ENCODE results near the gene RAB4B.
A peak's percentile ranks its signal among the peaks of the same experiment; 100 is the strongest.

RAB4B gene

DNA sequence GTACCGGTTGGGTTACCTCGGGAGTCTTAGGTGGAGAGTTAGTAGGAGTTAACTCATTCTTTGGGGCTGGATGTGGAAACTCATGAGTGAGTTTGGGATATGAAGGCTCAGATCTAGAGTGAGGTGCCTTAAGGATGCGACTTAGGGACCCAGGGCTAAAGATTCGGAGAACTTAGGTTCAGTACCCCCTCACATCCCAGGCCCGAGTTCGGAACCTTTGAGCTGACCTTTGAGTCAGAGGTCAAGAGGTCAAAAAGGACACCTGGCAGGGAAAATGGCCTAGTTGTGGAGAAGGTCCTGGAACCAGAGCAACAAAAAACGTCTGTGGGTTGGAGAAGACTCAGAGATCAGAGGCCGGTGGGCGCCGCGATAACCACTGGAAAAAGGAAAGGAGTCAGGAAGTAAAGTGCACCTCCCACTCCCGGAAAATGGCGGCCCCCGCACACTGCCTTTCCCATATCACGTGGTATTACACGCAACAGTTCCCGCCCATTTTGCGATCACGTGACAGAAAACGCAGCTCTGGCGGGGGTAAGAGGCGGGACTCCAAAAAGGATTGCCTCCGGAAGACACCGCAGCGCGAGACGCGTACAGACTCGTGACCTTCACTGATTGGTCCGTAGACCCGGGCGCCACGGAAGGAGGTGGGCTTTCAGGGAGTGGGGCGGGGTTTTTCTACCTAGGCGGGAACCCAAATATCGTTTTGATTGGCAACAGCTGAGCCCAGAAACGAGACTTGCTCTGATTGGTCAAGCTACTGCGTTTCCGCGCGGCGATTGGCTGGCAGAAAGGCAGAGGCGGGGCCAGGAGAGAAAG lies 27.8 kb upstream of the RAB4B start, which contains the start of gene ACTMAP:
TSS of gene ACTMAP (minus strand) at position 420 of the 816 bp plus-strand sequence. CDS start 674 bp downstream, outside the sequence.
- Histone ChIP-seq H3K27me3 (no peaks in the 10 kb centered on the region), H3K4me3 (peak within 1 kb of the TSS; percentile 88), H3K27ac (peak within 1 kb of the TSS; percentile 99), H3K4me1 (peaks cover 58% of the 10 kb centered on the region), H3K9me3 (no peaks in the 10 kb centered on the region), H4K20me1 (peaks cover 29% of the 10 kb centered on the region), H3K9ac (peak within 1 kb of the TSS; percentile 99), H3K4me2 (peak within 1 kb of the TSS; percentile 91), H3K36me3 (peaks cover 26% of the 10 kb centered on the region)
- no peak for TF ChIP-seq Cebpa-rat (IDR thresholded peaks at IDR 0.05)

DNA sequence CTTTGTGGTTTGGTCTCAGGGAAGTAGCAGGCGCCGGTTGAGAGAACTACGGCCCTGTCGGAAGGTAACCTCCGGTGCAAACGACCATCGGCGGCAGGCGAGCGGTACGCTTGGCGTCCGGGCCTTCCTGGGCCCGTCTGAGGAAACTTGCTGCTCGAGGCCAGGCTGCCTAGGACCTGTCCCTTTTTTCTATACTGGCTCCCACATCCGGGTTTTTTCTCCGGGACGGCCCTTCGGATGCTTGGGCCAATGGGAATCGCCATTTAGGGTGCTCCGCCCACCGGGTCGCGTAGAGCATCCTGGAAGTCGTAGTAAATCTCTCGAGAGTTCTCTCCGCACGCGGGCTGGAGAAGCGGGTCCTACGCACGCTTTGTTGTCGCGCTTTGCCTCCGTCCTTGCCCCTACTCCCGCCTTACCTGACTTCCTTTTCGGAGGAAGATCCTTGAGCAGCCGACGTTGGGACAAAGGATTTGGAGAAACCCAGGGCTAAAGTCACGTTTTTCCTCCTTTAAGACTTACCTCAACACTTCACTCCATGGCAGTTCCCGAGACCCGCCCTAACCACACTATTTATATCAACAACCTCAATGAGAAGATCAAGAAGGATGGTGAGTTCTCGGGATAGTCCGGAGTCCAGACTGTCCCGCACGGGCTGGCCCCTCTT lies 27.0 kb upstream of the RAB4B start, which contains the start of gene SNRPA:
TSS of gene SNRPA (plus strand) at position 330 of the 664 bp plus-strand sequence. CDS start at position 536, 206 bp downstream.
- peak within 1 kb of the TSS; percentile 99 for H3K27ac ChIP-seq
- TF ChIP-seq Cebpa-rat (IDR thresholded peaks at IDR 0.05): no peak
- peak within 1 kb of the TSS; percentile 99 for H3K9ac ChIP-seq
- H4K20me1 ChIP-seq: peaks cover 36% of the 10 kb centered on the region
- peaks cover 66% of the 10 kb centered on the region for H3K4me1 ChIP-seq
- peak within 1 kb of the TSS; percentile 91 for H3K4me2 ChIP-seq
- no peaks in the 10 kb centered on the region for H3K27me3 ChIP-seq
- H3K36me3 ChIP-seq: peaks cover 34% of the 10 kb centered on the region
- H3K9me3 ChIP-seq: no peaks in the 10 kb centered on the region
- peak within 1 kb of the TSS; percentile 88 for H3K4me3 ChIP-seq

DNA sequence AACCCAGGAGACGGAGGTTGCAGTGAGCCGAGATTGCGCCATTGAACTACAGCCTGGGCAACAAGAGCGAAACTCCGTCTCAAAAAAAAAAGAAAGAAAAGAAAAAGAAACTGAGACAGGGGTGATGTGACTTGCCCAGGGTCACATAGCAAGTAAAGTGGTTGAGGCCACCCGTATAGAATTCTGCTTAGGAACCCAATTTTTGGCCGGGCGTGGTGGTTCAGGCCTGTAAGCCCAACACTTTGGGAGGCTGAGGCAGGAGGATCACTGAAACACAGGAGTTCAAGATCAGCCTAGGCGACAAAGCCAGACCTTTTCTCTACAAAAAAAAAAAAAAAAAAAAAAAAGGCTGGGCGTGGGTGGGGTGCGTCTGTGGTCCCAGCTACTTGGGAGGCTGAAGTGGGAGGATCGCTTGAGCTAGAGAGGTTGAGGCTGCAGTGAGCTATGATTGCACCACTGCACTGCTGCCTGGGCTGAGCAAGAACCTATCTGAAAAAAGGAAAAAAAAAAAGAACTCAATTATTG lies 25.7 kb upstream of the RAB4B start:
- Histone ChIP-seq H3K4me3 (peak overlapping the region; percentile 88), H3K4me2 (peak overlapping the region; percentile 90), H3K9ac (peak overlapping the region; percentile 99), H4K20me1 (peaks cover 49% of the 10 kb centered on the region), H3K9me3 (no peaks in the 10 kb centered on the region), H3K4me1 (peaks cover 74% of the 10 kb centered on the region), H3K27me3 (no peaks in the 10 kb centered on the region), H3K27ac (peak overlapping the region; percentile 99), H3K36me3 (peaks cover 47% of the 10 kb centered on the region)
- TF ChIP-seq Cebpa-rat (IDR thresholded peaks at IDR 0.05): no peak

DNA sequence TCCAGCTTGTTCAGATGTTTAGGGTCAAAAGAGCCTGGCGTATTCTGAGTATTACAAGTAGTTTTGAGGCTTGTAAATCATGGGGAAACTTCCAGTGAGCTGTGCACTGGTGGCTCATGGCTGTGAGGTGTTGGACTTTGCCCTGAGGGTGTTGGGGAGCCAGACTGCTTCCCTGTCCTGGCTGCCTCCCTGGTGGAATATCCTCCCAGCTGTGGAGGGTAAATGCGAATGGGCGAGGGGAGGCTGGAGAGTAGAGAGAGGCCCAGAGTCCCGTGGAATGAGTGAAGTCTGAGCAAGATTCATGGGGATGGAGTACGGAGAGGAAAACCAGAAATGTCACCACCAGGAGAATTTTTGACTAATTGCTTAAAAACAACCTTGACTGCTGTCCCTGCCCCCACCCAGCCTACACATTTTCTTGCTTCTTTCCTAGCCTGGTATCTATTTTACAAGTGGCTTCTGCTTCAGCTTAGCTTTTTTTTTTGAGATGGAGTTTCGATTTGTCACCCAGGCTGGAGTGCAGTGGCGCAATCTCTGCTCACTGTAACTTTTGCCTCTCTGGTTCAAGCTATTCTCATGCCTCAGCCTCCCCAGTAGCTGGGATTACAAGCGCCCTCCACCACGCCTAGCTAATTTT lies 23.3 kb upstream of the RAB4B start:
- peaks cover 71% of the 10 kb centered on the region for H3K36me3 ChIP-seq
- H3K9ac ChIP-seq: peak overlapping the region; percentile 39
- H3K4me2 ChIP-seq: peak overlapping the region; percentile 47
- H3K4me1 ChIP-seq: peaks cover 55% of the 10 kb centered on the region
- H3K27ac ChIP-seq: peak overlapping the region; percentile 7; the same call in 1 of the 2 replicates
- H3K27me3 ChIP-seq: no peaks in the 10 kb centered on the region
- no peak for TF ChIP-seq Cebpa-rat (IDR thresholded peaks at IDR 0.05)
- H3K9me3 ChIP-seq: no peaks in the 10 kb centered on the region
- peaks cover 73% of the 10 kb centered on the region for H4K20me1 ChIP-seq
- peak overlapping the region; percentile 11; the same call in 1 of the 2 replicates for H3K4me3 ChIP-seq

DNA sequence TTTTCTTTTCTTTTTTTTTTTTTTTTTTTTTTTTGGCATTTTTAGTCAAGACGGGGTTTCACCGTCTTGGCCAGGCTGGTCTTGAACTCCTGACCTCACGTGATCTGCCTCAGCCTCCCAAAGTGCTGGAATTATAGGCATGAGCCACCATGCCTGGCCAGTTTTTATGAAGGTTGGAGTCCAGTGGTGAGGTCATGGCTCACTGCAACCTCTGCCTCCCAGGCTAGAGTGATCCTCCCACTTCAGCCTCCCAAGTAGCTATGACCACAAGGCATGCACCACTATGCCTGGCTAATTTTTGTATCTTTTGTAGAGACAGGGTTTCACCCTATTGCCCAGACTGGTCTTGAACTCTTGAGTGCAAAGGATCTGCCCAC lies 22.8 kb upstream of the RAB4B start:
- TF ChIP-seq Cebpa-rat (IDR thresholded peaks at IDR 0.05): no peak
- peak overlapping the region; percentile 7; the same call in 1 of the 2 replicates for H3K27ac ChIP-seq
- H3K36me3 ChIP-seq: peaks cover 76% of the 10 kb centered on the region
- no peaks in the 10 kb centered on the region for H3K9me3 ChIP-seq
- no peaks in the 10 kb centered on the region for H3K27me3 ChIP-seq
- H3K4me2 ChIP-seq: peak overlapping the region; percentile 47
- H4K20me1 ChIP-seq: peaks cover 78% of the 10 kb centered on the region
- no peak overlapping the region for H3K9ac ChIP-seq
- peaks cover 50% of the 10 kb centered on the region for H3K4me1 ChIP-seq
- peak overlapping the region; percentile 11; the same call in 1 of the 2 replicates for H3K4me3 ChIP-seq

DNA sequence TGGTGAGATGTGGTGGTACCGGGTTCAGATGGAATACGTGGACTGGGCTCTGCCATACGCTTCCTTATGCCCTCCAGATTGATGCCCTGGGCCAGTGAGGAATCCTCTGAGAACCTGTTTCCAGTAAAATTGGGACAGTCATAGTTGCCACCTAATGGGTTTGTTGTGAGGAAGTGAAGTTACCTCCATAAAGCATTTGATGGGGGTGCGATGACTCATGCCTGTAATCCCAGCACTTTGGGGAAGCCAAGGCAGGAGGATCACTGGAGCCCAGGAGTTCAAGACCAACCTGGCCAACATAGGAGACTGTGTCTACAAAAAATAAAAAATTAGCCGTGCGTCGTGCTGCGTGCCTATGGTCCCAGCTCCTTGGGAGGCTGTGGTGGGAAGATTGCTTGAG lies 22.3 kb upstream of the RAB4B start:
- Histone ChIP-seq H3K27ac (no peak overlapping the region), H3K4me2 (peak overlapping the region; percentile 47), H3K36me3 (peaks cover 82% of the 10 kb centered on the region)

DNA sequence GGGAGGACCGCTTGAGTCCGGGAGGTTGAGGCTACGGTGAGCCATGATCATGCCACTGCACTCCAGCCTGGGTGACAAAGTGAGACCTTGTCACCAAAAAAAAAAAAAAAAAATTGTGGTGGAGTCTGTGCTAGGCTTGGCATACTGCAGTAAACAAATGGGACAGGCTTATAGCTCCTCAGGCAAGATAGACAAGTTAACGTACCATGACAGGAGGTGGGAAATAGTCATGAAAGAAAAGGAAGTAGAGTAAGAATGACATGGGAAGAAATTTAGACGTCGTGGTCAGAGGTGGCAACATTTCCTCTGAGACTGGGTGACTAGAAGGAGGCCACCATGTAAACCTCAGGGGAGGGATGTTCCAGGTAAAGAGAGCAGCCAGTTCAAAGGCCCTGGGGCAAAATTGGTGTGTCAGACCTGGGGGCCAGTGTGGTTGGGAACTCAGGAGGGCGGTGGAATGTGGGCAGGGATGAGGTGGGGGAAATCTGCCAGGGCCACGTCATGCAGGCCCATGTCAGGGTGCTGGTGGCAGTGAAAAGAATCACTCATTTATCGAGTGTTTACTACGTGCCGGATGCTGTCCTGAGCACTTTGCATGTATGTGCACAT lies 21.4 kb upstream of the RAB4B start:
- Histone ChIP-seq H3K27ac (no peak overlapping the region), H3K9ac (peak overlapping the region; percentile 58; the same call in 1 of the 2 replicates), H4K20me1 (peaks cover 92% of the 10 kb centered on the region), H3K36me3 (peaks cover 90% of the 10 kb centered on the region), H3K9me3 (no peaks in the 10 kb centered on the region), H3K27me3 (no peaks in the 10 kb centered on the region), H3K4me1 (peaks cover 53% of the 10 kb centered on the region), H3K4me2 (peak overlapping the region; percentile 47), H3K4me3 (no peak overlapping the region)
- no peak for TF ChIP-seq Cebpa-rat (IDR thresholded peaks at IDR 0.05)

More for the DNA sequence above, 22.3 kb upstream of the RAB4B start:
- Histone ChIP-seq H3K27me3 (no peaks in the 10 kb centered on the region), H4K20me1 (peaks cover 84% of the 10 kb centered on the region), H3K9me3 (no peaks in the 10 kb centered on the region), H3K4me1 (peaks cover 50% of the 10 kb centered on the region), H3K9ac (peak overlapping the region; percentile 58; the same call in 1 of the 2 replicates), H3K4me3 (no peak overlapping the region)
- no peak for TF ChIP-seq Cebpa-rat (IDR thresholded peaks at IDR 0.05)

DNA sequence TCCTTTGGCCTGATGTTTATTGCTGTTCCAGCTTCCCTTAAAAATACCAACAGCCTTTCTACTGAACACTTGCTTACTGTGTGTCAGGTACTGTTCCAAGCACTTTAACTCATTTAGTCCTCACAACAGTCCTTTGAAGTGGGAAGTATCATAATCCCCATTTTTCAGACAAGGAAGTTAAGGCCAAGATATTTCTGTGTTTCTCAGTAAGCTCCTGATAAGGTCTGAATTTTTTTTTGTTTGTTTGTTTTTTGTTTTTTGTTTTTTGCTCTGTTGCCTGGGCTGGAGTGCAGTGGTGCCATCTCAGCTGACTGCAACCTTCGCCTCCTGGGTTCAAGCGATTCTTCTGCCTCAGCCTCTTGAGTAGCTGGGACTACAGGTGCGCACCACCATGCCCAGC lies 19.6 kb upstream of the RAB4B start:
- Histone ChIP-seq H3K4me2 (no peak overlapping the region), H3K36me3 (peaks cover 100% of the 10 kb centered on the region), H3K4me1 (peaks cover 51% of the 10 kb centered on the region), H3K4me3 (no peak overlapping the region), H4K20me1 (peaks cover 100% of the 10 kb centered on the region), H3K9ac (no peak overlapping the region), H3K27ac (no peak overlapping the region), H3K27me3 (no peaks in the 10 kb centered on the region), H3K9me3 (no peaks in the 10 kb centered on the region)
- no peak for TF ChIP-seq Cebpa-rat (IDR thresholded peaks at IDR 0.05)

DNA sequence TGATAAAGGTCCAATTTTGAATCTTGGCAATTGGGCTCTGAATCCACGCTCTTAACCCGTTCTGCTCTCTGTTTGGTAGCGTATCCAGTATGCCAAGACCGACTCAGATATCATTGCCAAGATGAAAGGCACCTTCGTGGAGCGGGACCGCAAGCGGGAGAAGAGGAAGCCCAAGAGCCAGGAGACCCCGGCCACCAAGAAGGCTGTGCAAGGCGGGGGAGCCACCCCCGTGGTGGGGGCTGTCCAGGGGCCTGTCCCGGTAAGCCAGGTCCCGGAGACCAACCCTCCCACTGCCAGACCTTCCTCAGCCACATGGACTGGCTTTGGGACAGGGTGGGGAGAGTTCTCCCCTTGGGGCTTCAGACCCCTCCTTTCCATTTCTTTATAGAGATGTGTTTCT lies 18.7 kb upstream of the RAB4B start:
- no peak for TF ChIP-seq Cebpa-rat (IDR thresholded peaks at IDR 0.05)
- no peak overlapping the region for H3K9ac ChIP-seq
- H3K4me1 ChIP-seq: peaks cover 42% of the 10 kb centered on the region
- no peak overlapping the region for H3K4me2 ChIP-seq
- H3K9me3 ChIP-seq: no peaks in the 10 kb centered on the region
- H3K4me3 ChIP-seq: no peak overlapping the region
- no peaks in the 10 kb centered on the region for H3K27me3 ChIP-seq
- no peak overlapping the region for H3K27ac ChIP-seq
- H4K20me1 ChIP-seq: peaks cover 100% of the 10 kb centered on the region
- H3K36me3 ChIP-seq: peaks cover 100% of the 10 kb centered on the region

All from BLaER1 (cell line).